MM.1S (cell line): Measurements from ENCODE around the gene TRIP6.

Experiments
- DNase-seq: peaks from one replicate; pipeline ENCODE4 v3.0.0-alpha.2; 2015
- H2AFZ ChIP-seq: fragments of 300-600 bp; sonication (generic); 2 replicates; pipeline ENCODE4 v1.6.0; 2016; ENCODE audit warnings: antibody characterized with exemption, low read length
- H3F3A ChIP-seq: fragments of 300-600 bp; sonication (generic); 2 replicates; pipeline ENCODE4 v1.6.1; 2016; ENCODE audit warnings: mild to moderate bottlenecking, antibody characterized with exemption, low read length, moderate library complexity, mixed read lengths; ENCODE audit not compliant: insufficient read depth
- H3K27ac ChIP-seq: fragments of 300-600 bp; sonication (generic); 2 replicates; pipeline ENCODE4 v1.5.1; 2016; ENCODE audit warnings: mild to moderate bottlenecking, low read length
- H3K27me3 ChIP-seq: fragments of 300-600 bp; sonication (generic); replicated peaks from 2 replicates; pipeline ENCODE4 v1.6.0; 2016; ENCODE audit warnings: low read length; ENCODE audit not compliant: insufficient read depth
- H3K36me3 ChIP-seq: fragments of 300-600 bp; sonication (generic); replicated peaks from 2 replicates; pipeline ENCODE4 v1.6.1; 2016; ENCODE audit warnings: mild to moderate bottlenecking, low read length, mixed read lengths; ENCODE audit not compliant: insufficient read depth
- H3K4me1 ChIP-seq: fragments of 300-600 bp; sonication (generic); 2 replicates; pipeline ENCODE4 v1.6.1; 2016; ENCODE audit warnings: low read length, mixed read lengths
- H3K4me2 ChIP-seq: fragments of 300-600 bp; sonication (generic); 2 replicates; pipeline ENCODE4 v1.6.0; 2016; ENCODE audit warnings: low read depth, low read length
- H3K4me3 ChIP-seq: fragments of 300-600 bp; sonication (generic); 2 replicates; pipeline ENCODE4 v1.5.1; 2016; ENCODE audit warnings: low read length, mixed read lengths
- H3K79me2 ChIP-seq: fragments of 300-600 bp; sonication (generic); 2 replicates; pipeline ENCODE4 v1.6.1; 2016; ENCODE audit warnings: mixed run types, low read length, mixed read lengths
- H3K9ac ChIP-seq: fragments of 300-600 bp; sonication (generic); 2 replicates; pipeline ENCODE4 v1.6.1; 2016; ENCODE audit warnings: low read length, mixed read lengths
- H3K9me2 ChIP-seq: fragments of 300-600 bp; sonication (generic); replicated peaks from 2 replicates; pipeline ENCODE4 v1.6.1; 2016; ENCODE audit warnings: mild to moderate bottlenecking, low read length, mixed read lengths; ENCODE audit not compliant: insufficient read depth
- H3K9me3 ChIP-seq: fragments of 300-600 bp; sonication (generic); replicated peaks from 2 replicates; pipeline ENCODE4 v1.6.1; 2016; ENCODE audit warnings: mild to moderate bottlenecking, low read length, mixed read lengths; ENCODE audit not compliant: insufficient read depth
- H4K20me1 ChIP-seq: fragments of 300-600 bp; sonication (generic); 2 replicates; pipeline ENCODE4 v1.6.1; 2016; ENCODE audit warnings: mild to moderate bottlenecking, low read length, moderate library complexity, mixed read lengths; ENCODE audit not compliant: insufficient read depth
- EZH2 ChIP-seq: fragments of 300-600 bp; sonication (generic); optimal IDR thresholded peaks from 2 replicates; pipeline ENCODE3; 2017; ENCODE audit warnings: low read depth, mild to moderate bottlenecking, antibody characterized with exemption, low read length, mixed read lengths
- EZH2phosphoT487 ChIP-seq: fragments of 300-600 bp; sonication (generic); IDR thresholded peaks from 2 replicates; pipeline ENCODE4 v1.6.1; 2018; ENCODE audit warnings: antibody characterized with exemption, low read length
- TF ChIP-seq, protein P1 (sequence below): fragments of 300-600 bp; sonication (generic); IDR thresholded peaks from 2 replicates; pipeline ENCODE4 v1.5.1; 2016; ENCODE audit warnings: antibody characterized with exemption, low read length, mixed read lengths

TRIP6 gene

DNA sequence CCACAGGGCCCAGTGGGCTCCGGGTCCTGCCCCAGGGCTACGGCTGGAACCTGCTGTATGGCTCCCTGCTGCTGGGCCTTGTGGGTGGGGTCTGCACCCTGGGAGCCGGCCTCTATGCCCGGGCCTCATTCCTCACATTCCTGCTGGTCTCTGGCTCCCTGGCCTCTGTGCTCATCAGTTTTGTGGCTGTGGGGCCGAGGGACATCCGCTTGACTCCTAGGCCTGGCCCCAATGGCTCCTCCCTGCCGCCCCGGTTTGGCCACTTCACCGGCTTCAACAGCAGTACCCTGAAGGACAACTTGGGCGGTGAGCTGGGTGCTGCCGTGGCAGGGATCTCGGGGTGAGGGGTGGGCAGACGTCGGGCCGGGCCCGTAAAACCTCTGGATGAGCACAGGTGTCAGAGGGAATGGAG lies 10.3 kb upstream of the TRIP6 start:
- Histone ChIP-seq H3K9me2 (no peaks in the 10 kb centered on the region), H3F3A (no peaks in the 10 kb centered on the region), H3K4me3 (no peak overlapping the region), H3K9me3 (no peaks in the 10 kb centered on the region), H3K27ac (no peak overlapping the region), H3K9ac (no peak overlapping the region), H2AFZ (no peak overlapping the region), H4K20me1 (no peaks in the 10 kb centered on the region), H3K36me3 (no peaks in the 10 kb centered on the region), H3K27me3 (no peaks in the 10 kb centered on the region), H3K79me2 (peaks cover 10% of the 10 kb centered on the region), H3K4me2 (no peak overlapping the region), H3K4me1 (no peaks in the 10 kb centered on the region)
- no peak for DNase-seq
- TF ChIP-seq, protein P1, sequence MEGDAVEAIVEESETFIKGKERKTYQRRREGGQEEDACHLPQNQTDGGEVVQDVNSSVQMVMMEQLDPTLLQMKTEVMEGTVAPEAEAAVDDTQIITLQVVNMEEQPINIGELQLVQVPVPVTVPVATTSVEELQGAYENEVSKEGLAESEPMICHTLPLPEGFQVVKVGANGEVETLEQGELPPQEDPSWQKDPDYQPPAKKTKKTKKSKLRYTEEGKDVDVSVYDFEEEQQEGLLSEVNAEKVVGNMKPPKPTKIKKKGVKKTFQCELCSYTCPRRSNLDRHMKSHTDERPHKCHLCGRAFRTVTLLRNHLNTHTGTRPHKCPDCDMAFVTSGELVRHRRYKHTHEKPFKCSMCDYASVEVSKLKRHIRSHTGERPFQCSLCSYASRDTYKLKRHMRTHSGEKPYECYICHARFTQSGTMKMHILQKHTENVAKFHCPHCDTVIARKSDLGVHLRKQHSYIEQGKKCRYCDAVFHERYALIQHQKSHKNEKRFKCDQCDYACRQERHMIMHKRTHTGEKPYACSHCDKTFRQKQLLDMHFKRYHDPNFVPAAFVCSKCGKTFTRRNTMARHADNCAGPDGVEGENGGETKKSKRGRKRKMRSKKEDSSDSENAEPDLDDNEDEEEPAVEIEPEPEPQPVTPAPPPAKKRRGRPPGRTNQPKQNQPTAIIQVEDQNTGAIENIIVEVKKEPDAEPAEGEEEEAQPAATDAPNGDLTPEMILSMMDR = no peak
- TF ChIP-seq EZH2phosphoT487 = no peak
- TF ChIP-seq EZH2 = no peak

DNA sequence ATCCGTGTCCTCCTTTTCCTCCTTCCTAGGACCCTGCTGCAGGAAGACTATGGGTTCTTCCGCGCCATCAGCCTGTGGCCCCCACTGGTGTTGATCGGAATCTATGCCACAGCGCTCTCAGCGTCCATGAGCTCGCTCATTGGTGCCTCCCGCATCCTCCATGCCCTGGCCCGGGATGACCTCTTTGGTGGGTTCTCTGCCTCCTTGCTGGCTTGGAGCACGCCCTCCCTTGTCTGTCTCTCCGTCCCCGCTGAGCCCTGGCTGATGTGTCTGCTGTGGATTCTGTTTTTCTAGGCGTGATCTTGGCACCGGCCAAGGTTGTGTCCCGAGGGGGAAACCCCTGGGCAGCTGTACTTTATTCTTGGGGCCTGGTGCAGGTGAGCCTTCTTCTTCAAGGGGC lies 7.3 kb upstream of the TRIP6 start:
- H3K27ac ChIP-seq = no peak overlapping the region
- H3K4me2 ChIP-seq = no peak overlapping the region
- no peak overlapping the region for H2AFZ ChIP-seq
- no peaks in the 10 kb centered on the region for H4K20me1 ChIP-seq
- H3F3A ChIP-seq = no peaks in the 10 kb centered on the region
- no peak overlapping the region for H3K9ac ChIP-seq
- H3K79me2 ChIP-seq = no peaks in the 10 kb centered on the region
- no peaks in the 10 kb centered on the region for H3K27me3 ChIP-seq
- TF ChIP-seq EZH2 (no peak), EZH2phosphoT487 (no peak)
- TF ChIP-seq, protein P1 = no peak
- no peak for DNase-seq
- H3K9me2 ChIP-seq = no peaks in the 10 kb centered on the region
- H3K4me1 ChIP-seq = no peaks in the 10 kb centered on the region
- H3K36me3 ChIP-seq = no peaks in the 10 kb centered on the region
- no peak overlapping the region for H3K4me3 ChIP-seq
- no peaks in the 10 kb centered on the region for H3K9me3 ChIP-seq

DNA sequence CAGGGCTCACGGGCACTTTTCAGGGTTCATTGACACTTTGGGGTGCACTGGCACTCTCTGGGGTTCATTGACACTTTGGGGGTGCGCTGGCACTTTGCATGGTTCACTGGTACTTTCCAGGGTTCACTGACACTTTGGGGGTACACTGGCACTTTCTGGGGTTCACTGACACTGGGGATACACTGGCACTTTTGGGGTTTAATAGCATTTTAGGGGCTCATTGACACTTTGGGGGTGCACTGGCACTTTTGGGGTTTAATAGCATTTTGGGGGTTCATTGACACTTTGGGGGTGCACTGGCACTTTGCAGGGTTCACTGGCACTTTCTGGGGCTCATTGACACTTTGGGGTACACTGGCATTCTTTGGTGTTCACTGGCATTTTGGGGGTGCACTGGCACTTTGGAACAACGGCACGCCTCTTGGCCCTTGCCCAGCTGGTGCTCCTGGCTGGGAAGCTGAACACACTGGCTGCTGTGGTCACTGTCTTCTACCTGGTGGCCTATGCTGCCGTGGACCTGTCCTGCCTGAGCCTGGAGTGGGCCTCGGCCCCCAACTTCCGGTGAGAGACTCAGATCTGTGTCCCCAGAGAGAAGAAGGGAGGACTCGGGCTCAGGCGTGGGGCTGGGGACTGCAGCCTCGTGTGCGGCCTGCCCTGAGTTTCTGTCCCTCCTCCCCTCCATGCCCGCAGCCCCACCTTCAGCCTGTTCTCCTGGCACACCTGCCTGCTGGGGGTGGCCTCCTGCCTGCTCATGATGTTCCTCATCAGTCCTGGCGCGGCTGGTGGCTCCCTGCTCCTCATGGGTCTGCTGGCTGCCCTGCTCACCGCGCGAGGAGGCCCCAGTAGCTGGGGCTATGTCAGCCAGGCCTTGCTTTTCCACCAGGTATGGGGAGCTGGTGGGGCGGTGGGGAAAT lies 6.2 kb upstream of the TRIP6 start:
- H2AFZ ChIP-seq = no peak overlapping the region

More for the DNA sequence above, 6.2 kb upstream of the TRIP6 start:
- Histone ChIP-seq H3K36me3 (no peaks in the 10 kb centered on the region), H3K27me3 (no peaks in the 10 kb centered on the region), H4K20me1 (no peaks in the 10 kb centered on the region), H3K79me2 (no peaks in the 10 kb centered on the region), H3K4me3 (no peak overlapping the region), H3K4me1 (no peaks in the 10 kb centered on the region), H3K9ac (no peak overlapping the region), H3K9me3 (no peaks in the 10 kb centered on the region), H3K27ac (no peak overlapping the region), H3F3A (no peaks in the 10 kb centered on the region), H3K4me2 (no peak overlapping the region), H3K9me2 (no peaks in the 10 kb centered on the region)
- TF ChIP-seq EZH2 (no peak), EZH2phosphoT487 (no peak)
- TF ChIP-seq, protein P1 = no peak
- DNase-seq = no peak
